SK-N-SH (cell line): ENCODE data around the gene KEL. TPM values are rescaled to one million over a fixed set of nuclear protein-coding genes. Genes with fewer than 3 reads are reported as not detected.

Experiments used
- CTCF ChIA-PET: fragments of 300-600, 350-600 bp; formaldehyde crosslinking; extraction: SDS; loops from one replicate; lab custom pipeline; 2021; lab: Yijun Ruan, JAX
- POLR2A ChIA-PET: fragments of 350-600 bp; sonication (Branson Sonifier 250); formaldehyde crosslinking; extraction: SDS; loops from one replicate; lab custom pipeline; 2020; ENCODE audit warnings: antibody characterized with exemption, inconsistent platforms; lab: Yijun Ruan, JAX
- DNase-seq: peaks from one replicate; pipeline ENCODE4 v3.0.0; 2012
- H2AFZ ChIP-seq: fragments of 200-600 bp; sonication (generic); 2 replicates; pipeline ENCODE4 v1.8.1; 2016; ENCODE audit warnings: antibody characterized with exemption, mild to moderate bottlenecking, low read depth
- H3F3A ChIP-seq: fragments of 200-600 bp; sonication (generic); replicated peaks from 2 replicates; pipeline ENCODE3; 2016; ENCODE audit warnings: antibody characterized with exemption, mild to moderate bottlenecking; ENCODE audit not compliant: insufficient read depth
- H3K27ac ChIP-seq, 2 experiments: fragments of 200-500 bp in 1 of 2; fragments of 200-600 bp in 1 of 2; sonication (Bioruptor generic) in 1 of 2; sonication (generic), shearing (Covaris generic) in 1 of 2; 2 replicates each; pipeline versions ENCODE4 v1.5.1 to v1.6.1; 2014 to 2016; ENCODE audit warnings: low read depth in 2 of 2, inconsistent platforms in 1 of 2, low read length in 1 of 2, mild to moderate bottlenecking in 1 of 2, mixed read lengths in 1 of 2
- H3K27me3 ChIP-seq: fragments of 200-600 bp; sonication (generic), shearing (Covaris generic); 2 replicates; pipeline ENCODE4 v1.6.1; 2016; ENCODE audit warnings: mixed run types; ENCODE audit not compliant: insufficient read depth
- H3K36me3 ChIP-seq, 2 experiments: fragments of 200-500 bp in 1 of 2; fragments of 200-600 bp in 1 of 2; sonication (Bioruptor generic) in 1 of 2; sonication (generic) in 1 of 2; replicated peaks in 1 of 2; 2 replicates each; pipeline versions ENCODE3 to v1.5.1; 2014 to 2016; ENCODE audit warnings: low read length in 1 of 2, mild to moderate bottlenecking in 1 of 2; ENCODE audit not compliant: insufficient read depth in 2 of 2, control insufficient read depth in 1 of 2
- H3K4me1 ChIP-seq, 2 experiments: fragments of 200-500 bp in 1 of 2; fragments of 200-600 bp in 1 of 2; sonication (Bioruptor generic) in 1 of 2; sonication (generic), shearing (Covaris generic) in 1 of 2; 2 replicates each; pipeline versions ENCODE4 v1.5.1 to v1.6.1; 2014 to 2016; ENCODE audit warnings: low read depth in 1 of 2, low read length in 1 of 2, mixed run types in 1 of 2; ENCODE audit not compliant: insufficient read depth in 2 of 2, control insufficient read depth in 1 of 2
- H3K4me2 ChIP-seq: fragments of 200-600 bp; sonication (generic), shearing (Covaris generic); 2 replicates; pipeline ENCODE4 v1.6.1; 2017; ENCODE audit warnings: mixed run types
- H3K4me3 ChIP-seq, 2 experiments: fragments of 200-500 bp in 1 of 2; fragments of 200-600 bp in 1 of 2; sonication (Bioruptor generic) in 1 of 2; sonication (generic), shearing (Covaris generic) in 1 of 2; 2 replicates each; pipeline versions ENCODE4 v1.5.1 to v1.8.1; 2014 to 2016; ENCODE audit warnings: low read depth in 2 of 2, inconsistent platforms in 1 of 2, low read length in 1 of 2, mild to moderate bottlenecking in 1 of 2, mixed read lengths in 1 of 2, moderate library complexity in 1 of 2
- H3K79me2 ChIP-seq: fragments of 200-600 bp; sonication (generic); 2 replicates; pipeline ENCODE4 v1.8.1; 2017; ENCODE audit warnings: mild to moderate bottlenecking; ENCODE audit not compliant: insufficient read depth
- H3K9ac ChIP-seq: fragments of 200-600 bp; sonication (generic); 2 replicates; pipeline ENCODE4 v1.6.1; 2017; ENCODE audit warnings: mixed run types
- H3K9me2 ChIP-seq: fragments of 200-600 bp; sonication (generic); 2 replicates; pipeline ENCODE4 v1.6.1; 2017; ENCODE audit warnings: mixed run types
- H3K9me3 ChIP-seq: fragments of 200-600 bp; sonication (generic); 2 replicates; pipeline ENCODE4 v1.6.1; 2017; ENCODE audit warnings: mixed run types, mild to moderate bottlenecking, moderate library complexity
- H4K20me1 ChIP-seq: fragments of 200-600 bp; sonication (generic); 2 replicates; pipeline ENCODE4 v1.6.1; 2017; ENCODE audit warnings: mild to moderate bottlenecking, mixed run types; ENCODE audit not compliant: insufficient read depth
- CHD2 ChIP-seq: fragments of 150-350 bp; IDR thresholded peaks from 2 replicates; pipeline ENCODE4 v1.6.1; 2018; ENCODE audit warnings: low read length; ENCODE audit not compliant: partially characterized antibody
- EP300 ChIP-seq, 2 experiments: IDR thresholded peaks; 2 replicates each; pipeline versions ENCODE4 v1.4.0 to v1.6.1; 2012; ENCODE audit warnings: borderline replicate concordance in 1 of 2, low read depth in 1 of 2, low read length in 1 of 2
- FOSL2 ChIP-seq: IDR thresholded peaks from 2 replicates; pipeline ENCODE4 v1.4.0; 2012; ENCODE audit warnings: low read depth, mild to moderate bottlenecking, moderate library complexity, borderline replicate concordance
- FOXM1 ChIP-seq: IDR thresholded peaks from 2 replicates; pipeline ENCODE4 v1.4.0; 2012; ENCODE audit warnings: low read depth, mild to moderate bottlenecking
- GATA2 ChIP-seq: sonication (generic); formaldehyde crosslinking; IDR thresholded peaks from 2 replicates; pipeline ENCODE4 v1.5.0; 2020; ENCODE audit warnings: mild to moderate bottlenecking, missing genetic modification reagents
- JUND ChIP-seq: IDR thresholded peaks from 2 replicates; pipeline ENCODE4 v1.4.0; 2012
- RAD21 ChIP-seq: IDR thresholded peaks from 2 replicates; pipeline ENCODE4 v1.6.1; 2012; ENCODE audit warnings: mild to moderate bottlenecking, low read length
- RFX5 ChIP-seq: IDR thresholded peaks from 2 replicates; pipeline ENCODE4 v1.6.1; 2012; ENCODE audit warnings: mild to moderate bottlenecking, improper control_type of control experiment, low read length
- RXRA ChIP-seq: IDR thresholded peaks from 2 replicates; pipeline ENCODE4 v1.4.0; 2012; ENCODE audit warnings: low read depth, mild to moderate bottlenecking, borderline replicate concordance
- TAF1 ChIP-seq: IDR thresholded peaks from 2 replicates; pipeline ENCODE4 v1.6.1; 2012; ENCODE audit warnings: low read depth, mild to moderate bottlenecking, low read length, moderate library complexity, borderline replicate concordance
- TCF12 ChIP-seq: IDR thresholded peaks from 2 replicates; pipeline ENCODE4 v1.4.0; 2012
- YY1 ChIP-seq: IDR thresholded peaks from 2 replicates; pipeline ENCODE4 v1.4.0; 2012; ENCODE audit warnings: low read depth, mild to moderate bottlenecking
- WGBS: methylation state at CpG from one replicate; pipeline ENCODE4 v1.1.6; 2017; ENCODE audit warnings: low lambda C conversion rate; 5-methylcytosine and 5-hydroxymethylcytosine counted together
- polyA plus RNA-seq, 3 experiments: library from polyadenylated mRNA; depleted of rRNA; stranded (reverse); fragments of >200 nt; gene quantifications; 2 replicates each; pipeline ENCODE4 v1.2.3, GENCODE V29; 2012
- TF ChIP-seq, protein P1 (sequence below): IDR thresholded peaks from 2 replicates; pipeline ENCODE4; 2012
- TF ChIP-seq, protein P2 (sequence below): IDR thresholded peaks from 2 replicates; pipeline ENCODE4 v1.4.0; 2012; ENCODE audit warnings: low read depth, borderline replicate concordance
- TF ChIP-seq, protein P3 (sequence below): IDR thresholded peaks from 2 replicates; pipeline ENCODE4 v1.4.0; 2012; ENCODE audit warnings: low read depth, borderline replicate concordance
- TF ChIP-seq, protein P4 (sequence below): IDR thresholded peaks from 2 replicates; pipeline ENCODE4 v1.4.0; 2012; ENCODE audit warnings: low read depth

KEL gene
- polyA plus RNA-seq, 1 of the 3 experiments (the other 2 are of a cell fraction), result 0.05 TPM

DNA sequence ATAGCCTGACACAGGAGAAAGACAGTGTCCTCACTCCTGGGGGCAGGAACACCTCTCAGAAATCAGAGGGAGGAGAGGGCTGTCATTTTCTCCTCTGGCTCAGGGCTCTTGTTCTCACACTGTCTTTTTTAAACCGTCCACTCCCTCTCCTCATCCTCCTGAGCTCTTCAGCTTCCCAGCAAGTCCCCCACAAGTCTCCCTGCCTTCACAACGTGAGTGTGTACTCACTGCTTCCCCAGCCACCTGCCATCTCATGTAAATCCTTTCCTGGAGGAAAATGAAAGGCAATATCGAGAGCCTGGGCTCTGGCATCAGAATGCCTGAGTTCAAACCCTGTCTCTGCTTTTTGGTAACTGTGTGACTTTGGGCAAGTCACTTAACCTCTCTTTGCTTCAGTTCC lies 17.2 kb downstream of the KEL start:
- no peak overlapping the region for H3K27ac ChIP-seq
- H3F3A ChIP-seq, result no peaks in the 10 kb centered on the region
- H3K9ac ChIP-seq, result no peak overlapping the region
- DNase-seq, result no peak
- H3K4me3 ChIP-seq, result no peak overlapping the region
- WGBS, result 2% methylated on average over 3 of the region's 3 CpGs
- H3K9me3 ChIP-seq, result no peaks in the 10 kb centered on the region
- H3K9me2 ChIP-seq, result no peaks in the 10 kb centered on the region
- ChIA-PET POLR2A (no interaction called here), CTCF (interaction anchor here (1.5 kb wide), 1 partner anchor 63 kb away, joined by 3 read pairs; no protein-coding TSS in a partner anchor)
- TF ChIP-seq, protein P1, sequence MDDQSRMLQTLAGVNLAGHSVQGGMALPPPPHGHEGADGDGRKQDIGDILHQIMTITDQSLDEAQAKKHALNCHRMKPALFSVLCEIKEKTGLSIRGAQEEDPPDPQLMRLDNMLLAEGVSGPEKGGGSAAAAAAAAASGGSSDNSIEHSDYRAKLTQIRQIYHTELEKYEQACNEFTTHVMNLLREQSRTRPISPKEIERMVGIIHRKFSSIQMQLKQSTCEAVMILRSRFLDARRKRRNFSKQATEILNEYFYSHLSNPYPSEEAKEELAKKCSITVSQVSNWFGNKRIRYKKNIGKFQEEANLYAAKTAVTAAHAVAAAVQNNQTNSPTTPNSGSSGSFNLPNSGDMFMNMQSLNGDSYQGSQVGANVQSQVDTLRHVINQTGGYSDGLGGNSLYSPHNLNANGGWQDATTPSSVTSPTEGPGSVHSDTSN, result no peak
- TF ChIP-seq, protein P2, sequence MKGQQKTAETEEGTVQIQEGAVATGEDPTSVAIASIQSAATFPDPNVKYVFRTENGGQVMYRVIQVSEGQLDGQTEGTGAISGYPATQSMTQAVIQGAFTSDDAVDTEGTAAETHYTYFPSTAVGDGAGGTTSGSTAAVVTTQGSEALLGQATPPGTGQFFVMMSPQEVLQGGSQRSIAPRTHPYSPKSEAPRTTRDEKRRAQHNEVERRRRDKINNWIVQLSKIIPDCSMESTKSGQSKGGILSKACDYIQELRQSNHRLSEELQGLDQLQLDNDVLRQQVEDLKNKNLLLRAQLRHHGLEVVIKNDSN, result no peak
- no peak for TF ChIP-seq FOSL2
- TF ChIP-seq EP300 (IDR thresholded peaks at IDR 0.05; ENCODE audit: borderline replicate concordance in 1 of 2, low read depth in 1 of 2, low read length in 1 of 2), result no peak
- no peak for TF ChIP-seq RFX5
- no peak for TF ChIP-seq FOXM1
- no peak for TF ChIP-seq CHD2
- no peak for TF ChIP-seq GATA2 (CRISPR knock-in tag)
- no peak for TF ChIP-seq RXRA
- TF ChIP-seq, protein P3, sequence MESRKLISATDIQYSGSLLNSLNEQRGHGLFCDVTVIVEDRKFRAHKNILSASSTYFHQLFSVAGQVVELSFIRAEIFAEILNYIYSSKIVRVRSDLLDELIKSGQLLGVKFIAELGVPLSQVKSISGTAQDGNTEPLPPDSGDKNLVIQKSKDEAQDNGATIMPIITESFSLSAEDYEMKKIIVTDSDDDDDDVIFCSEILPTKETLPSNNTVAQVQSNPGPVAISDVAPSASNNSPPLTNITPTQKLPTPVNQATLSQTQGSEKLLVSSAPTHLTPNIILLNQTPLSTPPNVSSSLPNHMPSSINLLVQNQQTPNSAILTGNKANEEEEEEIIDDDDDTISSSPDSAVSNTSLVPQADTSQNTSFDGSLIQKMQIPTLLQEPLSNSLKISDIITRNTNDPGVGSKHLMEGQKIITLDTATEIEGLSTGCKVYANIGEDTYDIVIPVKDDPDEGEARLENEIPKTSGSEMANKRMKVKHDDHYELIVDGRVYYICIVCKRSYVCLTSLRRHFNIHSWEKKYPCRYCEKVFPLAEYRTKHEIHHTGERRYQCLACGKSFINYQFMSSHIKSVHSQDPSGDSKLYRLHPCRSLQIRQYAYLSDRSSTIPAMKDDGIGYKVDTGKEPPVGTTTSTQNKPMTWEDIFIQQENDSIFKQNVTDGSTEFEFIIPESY, result no peak
- no peak for TF ChIP-seq RAD21
- TF ChIP-seq TAF1, result no peak
- TF ChIP-seq JUND, result no peak
- TF ChIP-seq, protein P4, sequence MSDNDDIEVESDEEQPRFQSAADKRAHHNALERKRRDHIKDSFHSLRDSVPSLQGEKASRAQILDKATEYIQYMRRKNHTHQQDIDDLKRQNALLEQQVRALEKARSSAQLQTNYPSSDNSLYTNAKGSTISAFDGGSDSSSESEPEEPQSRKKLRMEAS, result no peak
- H3K27me3 ChIP-seq, result peaks cover 36% of the 10 kb centered on the region
- H3K4me2 ChIP-seq, result no peak overlapping the region
- no peaks in the 10 kb centered on the region for H4K20me1 ChIP-seq
- H2AFZ ChIP-seq, result no peak overlapping the region
- no peaks in the 10 kb centered on the region for H3K79me2 ChIP-seq
- peaks cover 0 to 10% of the 10 kb centered on the region in 2 experiments; a peak in 2 of 4 replicates for H3K4me1 ChIP-seq
- no peaks in the 10 kb centered on the region for H3K36me3 ChIP-seq

DNA sequence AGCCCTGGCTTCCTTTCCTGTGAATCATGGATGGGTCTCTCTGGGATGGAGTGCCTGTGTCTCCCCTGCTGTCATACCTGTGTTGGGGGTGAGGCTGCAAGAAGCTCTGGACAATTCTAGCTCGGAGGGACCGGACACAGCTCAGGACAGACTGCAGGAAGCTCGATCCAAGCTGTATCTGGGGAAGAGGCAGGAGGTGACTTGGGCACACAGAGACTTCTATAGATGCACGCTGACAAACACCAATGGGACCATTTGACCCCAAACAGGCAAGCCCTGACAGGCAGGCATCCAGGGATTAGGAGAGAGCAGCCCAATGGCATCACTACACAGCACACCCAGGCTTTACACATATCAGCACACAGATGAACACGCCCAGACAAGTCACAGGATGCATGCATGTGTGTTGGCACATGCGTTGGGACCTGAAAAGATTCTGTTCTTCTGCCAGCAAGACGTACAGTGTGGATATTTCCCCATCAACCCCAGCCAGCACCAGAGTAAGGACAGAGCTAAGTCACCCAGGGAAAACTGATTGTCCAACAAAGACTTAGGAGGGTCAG lies 18.4 kb downstream of the KEL start:
- WGBS, result 3% methylated on average over 7 of the region's 7 CpGs
- POLR2A ChIA-PET, result no interaction called here
- no peak overlapping the region for H3K4me3 ChIP-seq

More for the DNA sequence above, 18.4 kb downstream of the KEL start:
- H3K27ac ChIP-seq, result no peak overlapping the region
- TF ChIP-seq RFX5 (no peak), YY1 (no peak), TCF12 (no peak)
- no peaks in the 10 kb centered on the region for H4K20me1 ChIP-seq
- no peaks in the 10 kb centered on the region for H3K9me2 ChIP-seq
- H3K4me1 ChIP-seq, result peaks cover 0 to 10% of the 10 kb centered on the region in 2 experiments; a peak in 2 of 4 replicates
- H3F3A ChIP-seq, result no peaks in the 10 kb centered on the region
- H2AFZ ChIP-seq, result no peak overlapping the region
- H3K9me3 ChIP-seq, result no peaks in the 10 kb centered on the region
- CTCF ChIA-PET, result interaction anchor here (1.3 to 1.5 kb wide), 2 partner anchors 64 to 271 kb away, joined by 3 read pairs; no protein-coding TSS in a partner anchor
- H3K36me3 ChIP-seq, result no peaks in the 10 kb centered on the region
- no peak for DNase-seq
- no peak overlapping the region for H3K9ac ChIP-seq
- H3K27me3 ChIP-seq, result peaks cover 36% of the 10 kb centered on the region
- no peaks in the 10 kb centered on the region for H3K79me2 ChIP-seq
- H3K4me2 ChIP-seq, result no peak overlapping the region
